GM23338 (cell line): ENCODE measurements around the gene FEZF1. TPM values are rescaled to one million over a fixed set of nuclear protein-coding genes. Genes with fewer than 3 reads are reported as not detected.

Experiments used
- ATAC-seq: fragments of 200-7000 bp; cut with Tn5 transposase; 3 replicates; pipeline ENCODE4 v1.9.1; 2020
- DNase-seq: peaks from one replicate; pipeline ENCODE4 v3.0.0-alpha.2; 2015; ENCODE audit warnings: low spot score
- H2AFZ ChIP-seq: fragments of 200-600 bp; sonication (generic); 2 replicates; pipeline ENCODE4 v1.8.0; 2016; ENCODE audit warnings: antibody characterized with exemption, mild to moderate bottlenecking, moderate library complexity
- H3F3A ChIP-seq: fragments of 200-600 bp; sonication (generic); replicated peaks from 2 replicates; pipeline ENCODE4 v1.8.0; 2017; ENCODE audit warnings: antibody characterized with exemption, mixed run types, low read depth
- H3K27ac ChIP-seq: fragments of 200-600 bp; sonication (generic); 2 replicates; pipeline ENCODE4 v1.6.1; 2016; ENCODE audit warnings: low read depth
- H3K27me3 ChIP-seq: fragments of 200-600 bp; sonication (generic); 2 replicates; pipeline ENCODE4 v1.8.0; 2016; ENCODE audit warnings: mild to moderate bottlenecking, mixed run types, moderate library complexity; ENCODE audit not compliant: insufficient read depth
- H3K36me3 ChIP-seq: fragments of 200-600 bp; sonication (generic); 2 replicates; pipeline ENCODE4 v1.8.0; 2016; ENCODE audit warnings: mild to moderate bottlenecking; ENCODE audit not compliant: insufficient read depth
- H3K4me1 ChIP-seq: fragments of 200-600 bp; sonication (generic); 2 replicates; pipeline ENCODE4 v1.8.0; 2016; ENCODE audit warnings: mild to moderate bottlenecking, moderate library complexity; ENCODE audit not compliant: insufficient read depth
- H3K4me2 ChIP-seq: fragments of 200-600 bp; sonication (generic); 2 replicates; pipeline ENCODE4 v1.7.1; 2017; ENCODE audit warnings: mixed run types
- H3K4me3 ChIP-seq: fragments of 200-600 bp; sonication (generic); 2 replicates; pipeline ENCODE4 v1.6.1; 2016; ENCODE audit warnings: mixed run types
- H3K79me2 ChIP-seq: fragments of 200-600 bp; sonication (generic); replicated peaks from 2 replicates; pipeline ENCODE4 v1.8.0; 2017; ENCODE audit warnings: mild to moderate bottlenecking; ENCODE audit not compliant: insufficient read depth
- H3K9me2 ChIP-seq: fragments of 200-600 bp; sonication (generic); 2 replicates; pipeline ENCODE4 v1.8.0; 2017; ENCODE audit not compliant: insufficient read depth
- H4K20me1 ChIP-seq: fragments of 200-600 bp; sonication (generic); replicated peaks from 2 replicates; pipeline ENCODE4 v1.8.0; 2017; ENCODE audit warnings: mild to moderate bottlenecking; ENCODE audit not compliant: insufficient read depth
- H3K27ac Mint-ChIP-seq: 2 replicates; pipeline ENCODE4 v1.8.0; 2020; ENCODE audit warnings: inconsistent platforms, mild to moderate bottlenecking, moderate library complexity, mixed read lengths
- H3K27me3 Mint-ChIP-seq: 3 replicates; pipeline ENCODE4 v1.8.0; 2022; ENCODE audit warnings: low read depth, mild to moderate bottlenecking, moderate library complexity, mixed read lengths, inconsistent platforms; ENCODE audit not compliant: insufficient read depth, poor library complexity
- H3K36me3 Mint-ChIP-seq: 3 replicates; pipeline ENCODE4 v1.8.0; 2021; ENCODE audit warnings: low read depth, mild to moderate bottlenecking, inconsistent platforms, moderate library complexity, mixed read lengths
- H3K4me1 Mint-ChIP-seq: 3 replicates; pipeline ENCODE4 v1.8.0; 2020; ENCODE audit warnings: mild to moderate bottlenecking, inconsistent platforms, mixed read lengths
- H3K4me3 Mint-ChIP-seq: 3 replicates; pipeline ENCODE4 v1.8.0; 2021; ENCODE audit warnings: moderate library complexity, mild to moderate bottlenecking, inconsistent platforms, mixed read lengths
- H3K9me3 Mint-ChIP-seq: 3 replicates; pipeline ENCODE4 v1.8.0; 2020; ENCODE audit warnings: moderate library complexity, mild to moderate bottlenecking, inconsistent platforms, mixed read lengths
- CREB1 ChIP-seq: fragments of 250-450 bp; sonication (Bioruptor Pico); IDR thresholded peaks from 2 replicates; pipeline ENCODE4 v1.5.0; 2020; ENCODE audit warnings: low read depth, mild to moderate bottlenecking, moderate library complexity
- CTCF ChIP-seq, 2 experiments: fragments of 200-600 bp in 1 of 2; sonication (generic) in 1 of 2; conservative IDR thresholded peaks; 2 replicates each; pipeline versions ENCODE4 v1.5.1 to v1.6.1; 2016 to 2017; ENCODE audit warnings: antibody characterized with exemption in 2 of 2, low read depth in 2 of 2, mild to moderate bottlenecking in 2 of 2, moderate library complexity in 1 of 2
- ETS1 ChIP-seq: IDR thresholded peaks from 2 replicates; pipeline ENCODE4 v1.6.1; 2016; ENCODE audit warnings: antibody characterized with exemption
- JUNB ChIP-seq: IDR thresholded peaks from one replicate; pipeline ENCODE4 v1.6.1; 2016; ENCODE audit warnings: antibody characterized with exemption; ENCODE audit not compliant: unreplicated experiment
- ZNF114 ChIP-seq: fragments of 250-450 bp; sonication (Bioruptor Pico); IDR thresholded peaks from 2 replicates; pipeline ENCODE4 v1.5.0; 2020; ENCODE audit warnings: mild to moderate bottlenecking, moderate library complexity
- ZNF462 ChIP-seq: fragments of 250-450 bp; sonication (Bioruptor Pico); IDR thresholded peaks from 2 replicates; pipeline ENCODE4 v1.5.0; 2020; ENCODE audit warnings: mild to moderate bottlenecking, moderate library complexity
- polyA plus RNA-seq: library from polyadenylated mRNA; unstranded; fragments of >200 nt; fragmentation: Nextera tagmentation; extraction: Ambion mirVana; gene quantifications from 2 replicates; pipeline ENCODE4 v1.2.1, GENCODE V29; 2016
- total RNA-seq: library from RNA; depleted of rRNA; stranded (reverse); fragments of >200 nt; shearing (Covaris generic); gene quantifications from 2 replicates; pipeline ENCODE4 v1.2.3, GENCODE V29; 2014

The FEZF1 gene
- total and polyA plus RNA-seq, 2 experiments from 2014 or later = 1.0 to 2.3 TPM

GRCh38 chr7:122329145-122329802 is 24.7 kb upstream of the FEZF1 start:
- Histone ChIP-seq H3K27ac (peak overlapping the region; percentile 13), H3K4me1 (peaks cover 49% of the 10 kb centered on the region), H3K27me3 (no peaks in the 10 kb centered on the region), H3K4me3 (peak overlapping the region; percentile 8; the same call in 1 of the 2 replicates), H2AFZ (no peak overlapping the region), H3K36me3 (no peaks in the 10 kb centered on the region), H3K79me2 (no peaks in the 10 kb centered on the region), H3K9me2 (no peaks in the 10 kb centered on the region), H3K4me2 (peak overlapping the region; percentile 8), H4K20me1 (no peaks in the 10 kb centered on the region), H3F3A (no peaks in the 10 kb centered on the region; the same call in 1 of the 2 replicates)
- DNase-seq = peak; percentile 78
- Mint-ChIP-seq H3K27me3 (no peaks in the 10 kb centered on the region), H3K27ac (peak overlapping the region; percentile 59), H3K4me1 (peaks cover 44% of the 10 kb centered on the region), H3K4me3 (peak overlapping the region; percentile 45; the same call in 2 of the 3 replicates), H3K36me3 (no peaks in the 10 kb centered on the region), H3K9me3 (no peaks in the 10 kb centered on the region)
- TF ChIP-seq CREB1 (CRISPR knock-in tag) (0 out of 2 replicates have a peak, but pooled peaks have one; percentile 9), ZNF114 (no peak), JUNB (no peak), ETS1 (no peak), CTCF (conservative IDR thresholded peaks at IDR 0.05; ENCODE audit: low read depth in 2 of 2) (no peak), ZNF462 (CRISPR knock-in tag) (peak; percentile 3; the same call in 1 of the 2 replicates)
- peak; percentile 97 for ATAC-seq
